CD4-positive, alpha-beta T cell treated with Interleukin-17A for 1 hour (primary cell): Measurements from ENCODE around the gene CACNA2D4.

Source experiments
- DNase-seq: peaks from one replicate; pipeline ENCODE4 v3.0.0-alpha.2; 2020

CACNA2D4 gene

DNA sequence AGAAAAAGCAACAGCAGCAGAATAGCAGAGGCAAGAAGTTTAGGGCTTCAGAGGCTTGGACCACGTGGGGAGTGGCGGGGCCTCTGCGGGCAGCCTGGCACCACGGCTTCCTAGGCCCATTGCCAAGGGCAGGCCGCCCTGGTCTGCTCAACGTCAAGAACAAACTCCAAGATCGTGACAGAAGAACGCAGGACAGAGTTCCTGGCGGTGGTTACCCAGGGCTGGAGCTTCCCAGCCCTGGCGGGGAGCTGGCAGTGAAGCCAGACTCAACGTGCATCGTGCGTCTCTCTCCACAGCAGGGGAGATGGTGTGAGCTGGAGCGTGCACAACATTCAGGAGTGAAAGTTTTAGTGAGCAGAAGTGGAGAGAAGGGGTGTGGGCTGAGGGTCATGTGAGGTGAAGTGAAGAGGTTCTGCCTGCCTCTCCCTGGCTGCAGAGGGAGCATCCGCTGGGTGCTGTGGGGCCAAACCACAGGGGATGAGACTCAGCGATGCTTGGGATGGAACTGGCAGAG, 13.9 kb upstream of the CACNA2D4 start:
- DNase-seq, result no peak

DNA sequence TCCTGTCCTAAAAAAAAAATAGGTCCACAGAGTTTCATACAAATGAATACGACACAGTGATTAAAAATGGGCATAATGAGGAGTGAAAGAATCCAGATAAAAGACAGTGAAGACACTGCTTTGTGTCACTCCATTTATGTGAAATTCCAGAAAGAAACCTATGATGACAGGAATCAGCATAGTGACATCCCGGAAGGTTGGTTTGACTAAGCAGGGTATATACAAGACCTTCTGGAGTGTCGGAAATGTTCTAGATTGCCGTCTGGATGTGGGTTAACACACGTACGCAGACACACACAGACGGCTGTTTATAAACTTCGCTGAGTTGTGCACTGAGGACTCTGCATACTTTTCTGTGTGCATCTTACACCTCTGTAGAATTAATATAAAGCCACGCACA, 13.2 kb upstream of the CACNA2D4 start:
- no peak for DNase-seq

- DNase-seq, result no peak
These were observed 12.5 kb upstream of the CACNA2D4 start for GRCh38 chr12:1930803-1931597.

DNA sequence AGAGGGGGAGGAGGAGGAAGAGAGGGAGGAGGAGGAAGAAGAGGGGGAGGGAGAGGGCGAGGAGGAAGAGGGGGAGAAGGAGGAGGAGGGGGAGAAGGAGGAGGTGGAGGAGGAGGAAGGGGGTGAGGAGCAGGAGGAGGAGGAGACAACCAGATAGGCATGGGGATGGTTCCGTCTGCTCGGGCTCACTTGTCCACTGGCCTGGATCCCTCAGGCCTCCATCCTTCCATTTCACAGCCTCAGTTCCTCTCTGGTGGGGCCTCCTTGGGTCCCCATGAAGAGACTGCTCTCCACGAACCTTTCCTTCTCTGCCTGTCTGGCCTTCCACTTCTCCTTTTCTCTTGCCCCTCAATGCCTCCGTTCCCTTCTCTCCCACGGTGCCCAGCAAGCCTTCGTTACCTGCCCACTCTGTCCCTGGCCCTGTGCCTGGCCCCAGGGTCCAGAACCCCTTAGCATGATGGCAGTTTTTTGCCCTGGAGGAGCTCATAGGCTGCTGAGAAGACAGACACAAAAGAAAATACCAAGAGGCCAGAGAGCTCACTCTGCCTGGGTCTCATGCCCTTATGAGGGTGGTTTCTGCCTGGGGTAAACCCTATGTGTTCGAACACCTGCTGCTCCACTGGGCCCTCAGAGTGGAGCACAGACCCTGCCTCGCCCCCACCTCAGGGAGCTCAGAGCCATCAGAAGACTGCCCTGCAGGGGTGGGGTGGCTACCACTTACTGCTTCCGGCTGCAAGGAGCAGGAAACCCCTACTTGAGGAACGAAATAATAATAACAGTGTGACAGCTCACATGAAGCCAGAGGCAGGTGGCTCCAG, 11.7 kb upstream of the CACNA2D4 start:
- DNase-seq, result no peak

- DNase-seq, result no peak
These were observed 11.0 kb upstream of the CACNA2D4 start for GRCh38 chr12:1929241-1929984.

GRCh38 chr12:1928439-1929121, 10.1 kb upstream of the CACNA2D4 start:
- DNase-seq, result no peak

GRCh38 chr12:1927751-1928351, 9.4 kb upstream of the CACNA2D4 start:
- no peak for DNase-seq

GRCh38 chr12:1927051-1927680, 8.7 kb upstream of the CACNA2D4 start:
- DNase-seq, result no peak

DNA sequence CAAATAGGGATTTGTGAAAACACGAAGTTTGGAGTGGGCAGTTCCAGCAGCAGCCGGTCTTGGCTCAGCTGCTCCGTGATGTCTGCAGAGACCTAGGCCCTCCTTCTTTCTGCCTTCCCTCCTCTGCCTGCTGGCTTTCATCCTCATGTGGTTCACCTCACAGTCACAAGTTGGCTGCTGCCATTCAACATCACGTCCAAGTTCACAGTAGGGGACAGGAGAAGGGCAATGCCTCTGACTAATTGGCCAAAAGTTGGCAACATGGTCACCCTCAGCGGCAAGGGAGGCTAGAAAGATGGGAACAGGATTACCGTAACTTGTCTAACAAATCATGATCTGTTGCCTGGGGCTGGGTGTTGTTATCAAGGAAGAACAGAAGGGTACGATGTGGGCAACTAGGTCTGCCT, 7.8 kb upstream of the CACNA2D4 start:
- no peak for DNase-seq

DNA sequence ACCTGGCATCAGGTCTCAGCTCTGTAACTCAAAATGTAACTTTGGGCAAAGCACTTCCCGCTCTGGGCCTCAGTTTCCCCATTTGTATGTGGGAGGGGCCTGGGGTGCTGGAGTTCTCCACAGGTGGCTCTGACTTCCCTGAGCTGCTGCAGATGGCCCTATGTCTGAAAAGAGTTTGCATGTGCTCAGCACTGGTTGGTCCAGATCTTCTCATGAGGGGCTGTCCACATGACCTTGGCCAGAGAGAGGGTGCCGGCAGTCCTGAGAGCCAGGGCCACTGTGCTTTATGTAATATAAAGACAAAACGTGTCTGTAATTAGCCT, 7.2 kb upstream of the CACNA2D4 start:
- no peak for DNase-seq

DNA sequence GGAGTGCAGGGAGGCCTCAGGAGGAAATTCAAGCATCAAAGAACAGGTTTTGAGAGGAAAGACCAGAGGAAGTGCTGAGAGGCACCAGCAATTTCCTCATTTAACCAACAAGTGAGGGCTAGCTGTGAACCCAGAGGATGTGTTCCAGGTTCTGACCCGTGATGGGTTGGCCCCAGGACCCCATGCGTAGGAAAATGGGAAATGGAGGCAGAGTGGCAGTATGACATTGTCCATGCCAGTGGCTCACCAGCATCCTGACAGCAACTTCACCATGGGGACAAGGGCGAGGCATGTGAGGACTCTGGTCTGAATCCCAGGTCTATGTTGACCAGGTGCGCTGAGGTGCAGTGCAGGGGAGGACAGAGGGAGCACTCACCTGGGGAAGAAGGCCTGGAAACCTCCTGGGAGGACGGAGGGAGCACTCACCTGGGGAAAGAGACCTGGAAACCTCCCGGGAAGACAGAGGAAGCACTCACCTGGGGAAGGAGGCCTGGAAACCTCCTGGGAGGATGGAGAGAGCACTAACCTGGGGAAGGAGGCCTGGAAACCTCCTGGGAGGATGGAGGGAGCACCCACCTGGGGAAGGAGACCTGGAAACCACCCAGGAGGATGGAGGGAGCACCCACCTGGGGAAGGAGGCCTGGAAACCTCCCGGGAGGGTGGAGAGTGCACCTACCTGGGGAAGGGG, 6.7 kb upstream of the CACNA2D4 start:
- DNase-seq, result no peak

GRCh38 chr12:1922985-1923384, 4.5 kb upstream of the CACNA2D4 start:
- no peak for DNase-seq

DNA sequence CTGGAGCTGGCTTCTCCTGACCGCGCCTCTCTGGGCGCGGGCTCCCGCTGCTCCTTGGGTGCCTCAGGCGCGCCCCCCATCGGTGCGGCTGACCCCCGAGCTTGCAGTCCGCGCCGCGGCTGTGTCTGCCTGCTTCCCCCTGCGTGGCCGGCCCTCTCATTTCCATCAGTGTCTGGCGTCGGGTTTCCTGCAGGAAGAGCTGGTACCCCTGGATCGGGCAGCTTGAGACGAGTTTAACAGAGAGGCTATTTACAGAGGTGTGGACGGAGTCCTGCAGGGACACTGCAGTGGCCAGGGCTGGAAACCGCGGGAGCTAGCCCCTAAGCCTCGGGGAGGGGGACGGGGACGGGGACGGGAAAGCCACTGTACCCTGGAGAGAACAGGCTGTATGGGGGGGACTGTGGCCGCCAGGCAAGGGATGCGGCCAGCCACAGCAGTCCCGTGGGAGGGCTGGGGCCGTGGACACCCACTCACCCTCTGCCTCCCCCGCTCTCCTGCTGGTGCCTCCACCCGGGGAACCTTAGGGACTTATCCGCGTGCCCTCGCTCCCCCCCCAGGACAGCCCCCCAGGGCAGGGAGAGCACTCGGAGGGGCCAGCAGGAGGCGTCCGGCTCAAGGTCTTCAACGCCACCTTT, 3.7 kb upstream of the CACNA2D4 start:
- no peak for DNase-seq

- DNase-seq, result peak; percentile 4
These were observed 2.5 kb upstream of the CACNA2D4 start for GRCh38 chr12:1920971-1921370.

DNA sequence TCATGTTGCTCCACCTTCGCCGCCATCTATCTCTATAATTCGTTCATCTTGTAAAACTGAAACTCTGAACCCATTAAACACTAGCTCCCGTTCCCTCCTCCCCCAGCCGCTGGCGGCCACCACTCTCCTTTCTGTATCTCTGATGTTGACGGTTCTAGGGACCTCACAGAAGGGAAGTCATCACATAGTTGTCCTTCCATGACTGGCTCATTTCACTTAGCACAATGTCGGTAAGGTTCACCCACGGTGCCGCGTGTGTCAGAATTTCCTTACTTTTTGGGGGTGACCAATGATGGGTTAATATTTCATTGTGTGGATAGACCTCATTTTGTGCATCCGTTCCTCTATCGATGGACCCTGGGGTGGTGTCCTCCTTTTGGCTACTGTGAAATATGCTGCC, 2.0 kb upstream of the CACNA2D4 start:
- DNase-seq, result no peak

- DNase-seq, result no peak
These were observed 1.3 kb upstream of the CACNA2D4 start for GRCh38 chr12:1919763-1920162.

GRCh38 chr12:1919284-1919683, 832 bp upstream of the CACNA2D4 start:
- no peak for DNase-seq

DNA sequence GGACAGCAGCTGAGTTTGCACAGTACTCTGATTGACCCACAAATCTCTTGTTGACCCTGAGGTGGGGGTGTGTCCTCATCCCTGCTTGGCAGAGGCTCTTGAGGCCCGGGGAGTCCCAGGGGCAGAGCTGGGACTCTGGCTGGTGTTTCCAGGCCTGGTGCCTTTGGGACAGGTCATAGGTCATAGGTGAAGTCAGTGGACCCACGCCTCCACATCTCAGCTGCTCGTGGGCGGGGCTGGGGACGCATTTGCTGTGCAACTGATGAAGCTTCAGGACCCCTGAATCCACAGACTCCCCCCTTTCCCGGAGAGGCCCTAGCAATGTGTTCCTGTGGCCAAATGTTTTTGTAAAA, 408 bp upstream of the CACNA2D4 start:
- no peak for DNase-seq

- DNase-seq, result peak; percentile 15
These were observed 1.0 kb downstream of the CACNA2D4 start for GRCh38 chr12:1917172-1918070.
